WI38 (cell line): ENCODE measurements around the gene SEMA3D.

Source experiments
- H3K4me3 ChIP-seq: 2 replicates; pipeline ENCODE4 v1.5.1; 2011; ENCODE audit warnings: low read depth, mild to moderate bottlenecking, control low read depth, low read length
- TF ChIP-seq, protein P1 (sequence below): IDR thresholded peaks from 2 replicates; pipeline ENCODE4 v1.5.1; 2012; ENCODE audit warnings: low read depth, mild to moderate bottlenecking, control low read depth, low read length

SEMA3D gene

DNA sequence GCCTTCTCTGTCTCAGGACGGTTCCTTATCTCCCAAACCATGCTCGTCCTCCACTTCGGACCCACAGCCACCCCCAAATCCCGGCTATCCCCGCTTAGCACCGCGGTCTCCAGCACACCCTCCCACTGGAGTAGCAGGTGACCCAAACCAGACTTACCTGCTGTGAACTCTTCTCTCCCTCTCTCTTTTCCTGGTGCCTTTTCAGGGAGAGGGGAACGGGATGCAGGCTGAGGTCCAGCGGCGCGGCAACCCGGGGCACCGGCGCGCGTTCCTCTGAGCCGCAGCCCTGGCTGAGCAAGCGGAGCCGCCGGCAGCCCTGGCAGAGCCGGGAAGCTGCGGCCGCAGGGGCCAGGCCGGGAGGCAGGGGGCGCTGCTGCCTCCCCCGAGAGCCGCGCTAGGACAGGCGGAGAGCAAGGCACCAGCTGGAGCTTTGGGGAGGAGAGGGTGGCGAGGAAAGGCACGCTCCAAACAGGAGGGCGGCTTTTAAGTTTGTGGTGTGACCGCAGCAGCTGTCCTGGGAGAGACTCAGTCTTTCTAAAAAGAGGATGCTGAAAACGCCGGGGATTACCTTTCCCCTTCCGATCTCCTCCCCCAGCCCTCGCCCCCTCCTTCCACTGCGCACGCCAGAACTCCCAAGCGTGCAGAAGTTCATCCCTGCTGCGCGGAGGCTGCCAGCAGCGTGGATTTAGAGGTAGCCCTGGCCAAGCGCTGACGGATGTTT is at the start of gene SEMA3D:
SEMA3D (minus strand) TSS at position 536 of the 721 bp plus-strand sequence. CDS start 65,165 bp downstream, outside the sequence.
- peak within 1 kb of the TSS; percentile 88 for H3K4me3 ChIP-seq
- TF ChIP-seq, protein P1, sequence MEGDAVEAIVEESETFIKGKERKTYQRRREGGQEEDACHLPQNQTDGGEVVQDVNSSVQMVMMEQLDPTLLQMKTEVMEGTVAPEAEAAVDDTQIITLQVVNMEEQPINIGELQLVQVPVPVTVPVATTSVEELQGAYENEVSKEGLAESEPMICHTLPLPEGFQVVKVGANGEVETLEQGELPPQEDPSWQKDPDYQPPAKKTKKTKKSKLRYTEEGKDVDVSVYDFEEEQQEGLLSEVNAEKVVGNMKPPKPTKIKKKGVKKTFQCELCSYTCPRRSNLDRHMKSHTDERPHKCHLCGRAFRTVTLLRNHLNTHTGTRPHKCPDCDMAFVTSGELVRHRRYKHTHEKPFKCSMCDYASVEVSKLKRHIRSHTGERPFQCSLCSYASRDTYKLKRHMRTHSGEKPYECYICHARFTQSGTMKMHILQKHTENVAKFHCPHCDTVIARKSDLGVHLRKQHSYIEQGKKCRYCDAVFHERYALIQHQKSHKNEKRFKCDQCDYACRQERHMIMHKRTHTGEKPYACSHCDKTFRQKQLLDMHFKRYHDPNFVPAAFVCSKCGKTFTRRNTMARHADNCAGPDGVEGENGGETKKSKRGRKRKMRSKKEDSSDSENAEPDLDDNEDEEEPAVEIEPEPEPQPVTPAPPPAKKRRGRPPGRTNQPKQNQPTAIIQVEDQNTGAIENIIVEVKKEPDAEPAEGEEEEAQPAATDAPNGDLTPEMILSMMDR, result peak; percentile 90

DNA sequence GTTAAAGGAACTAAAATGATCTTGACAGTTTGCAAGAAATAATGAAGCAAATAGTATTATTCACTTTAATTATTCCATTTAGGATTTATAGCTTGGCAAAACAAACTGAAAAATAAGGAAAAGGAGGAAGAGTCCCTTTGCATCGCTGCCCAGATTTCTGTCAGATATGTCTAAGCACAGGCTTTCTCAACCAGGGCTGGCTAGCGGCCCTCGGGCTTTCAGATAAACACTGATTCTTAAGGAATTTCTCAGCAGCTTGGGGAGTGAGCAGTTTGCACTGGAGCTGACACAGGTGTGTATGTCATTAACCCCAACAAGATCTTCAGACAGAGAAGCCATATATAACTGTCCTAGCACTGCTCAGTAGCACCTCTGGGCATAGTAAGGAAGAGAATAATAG is 47.9 kb upstream of the SEMA3D start:
- no peak overlapping the region for H3K4me3 ChIP-seq
- TF ChIP-seq, protein P1, result no peak

DNA sequence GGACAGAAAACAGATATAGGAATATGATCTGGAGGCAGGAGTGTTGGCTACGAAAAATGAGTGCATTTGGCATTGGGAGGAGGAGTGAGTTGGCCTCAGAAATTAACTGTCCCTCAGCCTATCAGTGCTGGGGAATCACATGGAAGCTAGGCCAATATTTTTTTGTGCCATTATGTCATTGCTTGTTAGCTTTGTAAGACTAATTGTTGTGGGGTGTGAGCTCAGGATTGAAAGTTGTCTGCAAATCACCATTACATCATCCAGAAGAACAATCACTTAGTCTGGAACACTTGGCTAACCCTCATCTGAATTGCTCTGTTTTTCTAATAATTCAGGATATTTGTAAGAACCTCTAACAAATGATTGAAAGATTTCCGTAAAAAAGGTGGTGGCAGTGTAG is 45.2 kb upstream of the SEMA3D start:
- TF ChIP-seq, protein P1, result no peak

DNA sequence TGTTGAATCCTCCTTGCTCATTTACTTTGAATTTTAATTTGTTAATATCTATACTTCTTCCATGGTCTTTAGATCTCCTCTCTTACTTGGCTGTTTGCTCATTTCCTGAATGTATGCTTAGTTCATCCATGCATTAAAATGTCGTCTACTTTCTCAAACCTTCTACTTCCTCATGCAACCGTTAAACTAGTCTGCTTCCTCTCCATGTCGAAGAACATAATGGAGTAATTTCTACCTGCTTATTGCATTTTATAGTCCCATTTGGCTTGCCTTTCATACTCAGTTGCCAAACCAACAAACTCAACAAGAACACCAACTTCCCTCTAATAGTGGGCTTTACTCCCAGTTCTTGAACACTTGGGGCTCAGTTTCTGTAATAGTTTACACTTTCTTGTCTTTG is 43.8 kb upstream of the SEMA3D start:
- TF ChIP-seq, protein P1, result no peak

More for the DNA sequence above, 45.2 kb upstream of the SEMA3D start:
- H3K4me3 ChIP-seq, result no peak overlapping the region

DNA sequence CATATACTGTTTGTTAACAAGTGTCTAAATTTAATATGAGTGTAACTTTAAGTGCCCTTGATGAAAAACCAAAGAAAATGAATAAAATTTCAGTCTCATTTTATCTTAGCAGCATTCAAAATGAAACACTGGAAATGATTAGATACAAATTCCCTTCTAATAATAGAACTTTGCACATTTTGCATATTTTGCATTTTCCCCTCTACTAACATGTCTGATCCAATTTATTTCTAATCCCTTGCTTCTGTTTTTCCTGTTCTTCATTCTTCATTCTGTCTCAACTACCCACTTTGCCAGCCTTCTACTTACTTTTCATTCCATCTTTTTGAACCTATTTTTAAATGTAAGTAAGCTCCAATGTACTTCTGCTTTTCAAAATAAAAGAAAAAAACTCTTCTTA is 42.7 kb upstream of the SEMA3D start:
- TF ChIP-seq, protein P1, result no peak
- no peak overlapping the region for H3K4me3 ChIP-seq

More for the DNA sequence above, 43.8 kb upstream of the SEMA3D start:
- no peak overlapping the region for H3K4me3 ChIP-seq

DNA sequence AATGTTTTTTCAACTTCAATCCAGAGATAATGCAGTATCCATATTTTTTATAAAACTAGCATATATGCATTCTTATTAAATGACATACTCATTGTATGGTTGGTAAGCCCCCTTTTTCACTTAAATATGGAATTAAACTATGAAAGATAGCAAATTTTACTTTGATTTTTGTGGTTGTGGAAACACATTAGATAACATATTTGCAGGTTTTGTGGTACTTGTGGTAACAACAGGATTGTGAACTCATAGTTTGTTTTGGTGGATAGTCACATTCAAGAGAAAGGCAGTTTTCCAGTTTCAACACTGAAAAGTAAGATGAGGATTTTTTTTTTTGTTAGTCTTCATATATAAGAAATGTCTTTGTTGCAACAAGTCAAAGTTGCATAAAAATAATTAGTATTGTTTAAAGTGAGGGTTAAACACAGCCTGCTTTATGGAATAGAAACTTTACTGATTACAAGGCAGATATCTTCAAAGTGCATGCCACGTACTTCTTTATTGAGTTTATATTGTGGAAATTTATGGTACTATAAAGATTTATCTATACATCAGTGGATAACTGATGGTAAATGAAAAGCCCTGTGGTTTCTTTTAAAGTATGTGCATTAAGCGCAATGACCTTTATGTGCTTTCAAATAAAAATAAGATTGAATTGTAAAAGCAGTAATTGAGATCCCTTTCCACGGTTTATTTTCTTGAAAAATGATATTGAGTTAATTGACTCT is 39.7 kb upstream of the SEMA3D start:
- TF ChIP-seq, protein P1, result no peak
- H3K4me3 ChIP-seq, result no peak overlapping the region

DNA sequence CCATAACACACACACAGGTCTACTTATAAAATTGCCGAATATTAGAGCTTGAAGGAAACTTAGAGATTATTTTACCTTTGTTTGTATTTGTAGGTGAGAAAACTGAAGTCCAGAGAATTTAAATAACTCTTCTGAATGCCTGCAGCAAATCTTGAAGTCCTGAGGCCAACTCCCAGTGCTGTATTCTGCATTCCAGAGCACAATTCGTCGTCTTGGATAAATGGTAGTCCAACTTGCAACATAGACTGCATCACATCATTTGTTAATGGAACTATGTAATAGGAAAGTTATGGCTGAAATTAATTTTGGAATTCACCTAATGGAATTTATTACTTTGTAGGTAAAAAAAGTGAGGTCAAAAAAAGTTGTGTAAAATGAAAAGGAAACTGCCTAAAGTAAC is 37.3 kb upstream of the SEMA3D start:
- H3K4me3 ChIP-seq, result no peak overlapping the region
- TF ChIP-seq, protein P1, result no peak
